Neural cell (in vitro differentiated cells): ENCODE data around the gene CALR.

Source experiments
- CTCF ChIP-seq: fragments of 450-650 bp; IDR thresholded peaks from 2 replicates; pipeline ENCODE4 v1.5.1; 2014; ENCODE audit warnings: antibody characterized with exemption, mild to moderate bottlenecking, moderate library complexity; ENCODE audit not compliant: poor library complexity, severe bottlenecking
- EP300 ChIP-seq: fragments of 450-650 bp; conservative IDR thresholded peaks from 2 replicates; pipeline ENCODE4 v1.6.1; 2014; ENCODE audit warnings: antibody characterized with exemption, mild to moderate bottlenecking, moderate library complexity; ENCODE audit not compliant: poor library complexity, severe bottlenecking

- no peak for TF ChIP-seq EP300
- TF ChIP-seq CTCF = no peak
Measured at GRCh38 chr19:12938779-12939601, 581 bp downstream of the CALR start.
